AG04450 (cell line): ENCODE measurements around the gene CREG1. TPM values are rescaled to one million over a fixed set of nuclear protein-coding genes. Genes with fewer than 3 reads are reported as not detected.

Experiments used
- CTCF ChIA-PET: fragments of 300-600, 350-600 bp; formaldehyde crosslinking; extraction: SDS; loops from one replicate; lab custom pipeline; 2022; ENCODE audit warnings: antibody characterized with exemption, inconsistent platforms; lab: Charles Lee
- POLR2A ChIA-PET: fragments of 350-600 bp; formaldehyde crosslinking; extraction: SDS; loops from one replicate; lab custom pipeline; 2021; ENCODE audit warnings: antibody characterized with exemption, inconsistent platforms; lab: Yijun Ruan, JAX
- DNase-seq: peaks from one replicate; pipeline ENCODE4 v3.0.0-alpha.2; 2011; ENCODE audit warnings: low read depth, low spot score
- H3K27ac ChIP-seq: one replicate; pipeline ENCODE4 v1.5.1; 2012; ENCODE audit warnings: low read depth, low read length, control low read depth
- H3K27me3 ChIP-seq: one replicate; pipeline ENCODE4 v1.6.0; 2012; ENCODE audit warnings: low read length; ENCODE audit not compliant: control insufficient read depth, insufficient read depth
- H3K4me3 ChIP-seq: 2 replicates; pipeline ENCODE4 v1.5.1; 2011; ENCODE audit warnings: mild to moderate bottlenecking, low read depth, low read length, control low read depth
- H3K9me3 ChIP-seq: 2 replicates; pipeline ENCODE4 v1.5.1; 2012; ENCODE audit warnings: low read length; ENCODE audit not compliant: control insufficient read depth, insufficient read depth
- CTCF ChIP-seq: IDR thresholded peaks from 2 replicates; pipeline ENCODE4 v1.5.1; 2011; ENCODE audit warnings: low read depth, low read length, control low read depth, inconsistent platforms
- polyA minus RNA-seq: library from RNA; depleted of rRNA, polyadenylated mRNA; stranded (reverse); fragments of >200 nt; gene quantifications from 2 replicates; pipeline ENCODE4 v1.2.3, GENCODE V29; 2011; rRNA and poly(A)+ RNA removed
- polyA plus RNA-seq: library from polyadenylated mRNA; depleted of rRNA; stranded (reverse); fragments of >200 nt; gene quantifications from 2 replicates; pipeline ENCODE4 v1.2.3, GENCODE V29; 2011; rRNA removed

CREG1 gene
- polyA plus RNA-seq, result 23.1 and 31.2 TPM in 2 replicates
- 2.6 and 4.9 TPM in 2 replicates for polyA minus RNA-seq

- ChIA-PET CTCF (interaction anchor here (0.9 to 8.3 kb wide), 7 partner anchors 10 to 1640 kb away, joined by 3 to 103 read pairs (median 3); no protein-coding TSS in a partner anchor), POLR2A (interaction anchor here (0.5 to 0.9 kb wide), 3 partner anchors 161 to 1715 kb away, joined by 3 read pairs; partner anchors contain the start of gene POU2F1)
- H3K4me3 ChIP-seq, result peak within 1 kb of the TSS; percentile 60
- peak; percentile 59 for DNase-seq
- H3K27me3 ChIP-seq, result peaks cover 10% of the 10 kb centered on the region
- TF ChIP-seq CTCF, result no peak
- H3K9me3 ChIP-seq, result no peaks in the 10 kb centered on the region; the same call in 1 of the 2 replicates
- H3K27ac ChIP-seq, result no peak within 1 kb of the TSS
Observed at GRCh38 chr1:167553136-167554027, at the start of gene CREG1. Gene CREG1, minus strand, starts transcription at chr1:167553762.

- Histone ChIP-seq H3K27ac (no peak overlapping the region), H3K27me3 (peaks cover 6% of the 10 kb centered on the region), H3K9me3 (no peaks in the 10 kb centered on the region), H3K4me3 (no peak overlapping the region)
- CTCF ChIA-PET, result interaction anchor here (0.6 to 3.8 kb wide), 2 partner anchors 85 to 241 kb away, joined by 3 to 72 read pairs; no protein-coding TSS in a partner anchor
- DNase-seq, result no peak
- TF ChIP-seq CTCF, result no peak
- POLR2A ChIA-PET, result no interaction called here
Observed at GRCh38 chr1:167602840-167603239, 49.3 kb upstream of the CREG1 start.

- Histone ChIP-seq H3K27ac (no peak overlapping the region), H3K4me3 (no peak overlapping the region), H3K9me3 (no peaks in the 10 kb centered on the region), H3K27me3 (peaks cover 6% of the 10 kb centered on the region)
- ChIA-PET CTCF (interaction anchor here (0.5 to 3.8 kb wide), 2 partner anchors 86 to 381 kb away, joined by 3 to 72 read pairs; partner anchors contain the start of gene POU2F1), POLR2A (no interaction called here)
- TF ChIP-seq CTCF, result no peak
- no peak for DNase-seq
Observed at GRCh38 chr1:167601442-167602383, 48.2 kb upstream of the CREG1 start.

- ChIA-PET POLR2A (no interaction called here), CTCF (interaction anchor here (0.7 to 3.8 kb wide), 8 partner anchors 11 to 482 kb away, joined by 3 to 72 read pairs (median 4); no protein-coding TSS in a partner anchor)
- Histone ChIP-seq H3K9me3 (no peaks in the 10 kb centered on the region), H3K27me3 (peaks cover 7% of the 10 kb centered on the region), H3K4me3 (no peak overlapping the region), H3K27ac (no peak overlapping the region)
- no peak for DNase-seq
- TF ChIP-seq CTCF, result peak; percentile 45
Observed at GRCh38 chr1:167599957-167600581, 46.5 kb upstream of the CREG1 start.
